NCI-H1436 treated with DMSO at 0.1 percent for 48 hours (cell line): ENCODE results near the gene MAN1A1.

Experiments
- DNase-seq: peaks from one replicate; lab custom pipeline; 2025; lab: John Stamatoyannopoulos, UW

Gene MAN1A1

GRCh38 chr6:119269266-119270103 lies 80.1 kb downstream of the MAN1A1 start:
- DNase-seq, result no peak

GRCh38 chr6:119267126-119267905 lies 82.2 kb downstream of the MAN1A1 start:
- DNase-seq, result no peak

- no peak for DNase-seq
Measured at GRCh38 chr6:119264854-119265397, 84.6 kb downstream of the MAN1A1 start.

DNA sequence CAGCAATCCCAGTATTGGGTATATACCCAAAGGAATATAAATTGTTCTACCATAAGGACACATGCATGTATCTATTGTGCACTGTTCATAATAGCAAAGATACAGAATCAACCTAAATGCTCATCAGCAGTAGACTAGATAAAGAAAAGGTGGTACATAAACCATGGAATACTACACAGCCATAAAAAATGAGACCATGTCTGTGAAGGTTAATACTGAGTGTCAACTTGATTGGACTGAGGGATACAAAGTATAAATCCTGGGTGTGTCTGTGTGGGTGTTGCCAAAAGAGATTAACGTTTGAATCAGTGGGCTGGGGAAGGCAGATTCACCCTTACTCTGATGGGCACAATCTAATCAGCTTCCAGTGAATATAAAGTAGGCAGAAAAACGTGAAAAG lies 86.9 kb downstream of the MAN1A1 start:
- no peak for DNase-seq

GRCh38 chr6:119261944-119262284 lies 87.6 kb downstream of the MAN1A1 start:
- DNase-seq, result no peak

GRCh38 chr6:119259027-119259426 lies 90.5 kb downstream of the MAN1A1 start:
- no peak for DNase-seq

DNA sequence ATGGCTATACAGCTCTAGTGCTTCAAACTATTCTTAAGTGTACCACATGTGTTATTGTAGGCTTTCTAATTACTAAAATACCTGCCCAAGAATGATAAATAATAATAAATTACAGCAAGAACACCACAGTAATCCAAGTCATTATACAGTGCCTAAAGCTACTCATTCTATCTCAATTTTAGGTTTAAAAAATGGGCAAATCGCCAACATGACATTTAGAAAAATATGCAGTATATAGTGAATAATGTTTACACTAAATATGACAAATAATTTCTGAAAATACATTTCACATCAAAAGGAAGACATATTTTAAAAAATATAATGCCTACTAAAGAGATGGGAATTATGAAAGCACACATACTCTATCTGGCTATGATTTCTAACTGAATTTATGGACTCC lies 91.8 kb downstream of the MAN1A1 start:
- no peak for DNase-seq

GRCh38 chr6:119256978-119257462 lies 92.5 kb downstream of the MAN1A1 start:
- DNase-seq, result no peak

- DNase-seq, result no peak
Measured at GRCh38 chr6:119256392-119256791, 93.2 kb downstream of the MAN1A1 start.

- DNase-seq, result no peak
Measured at GRCh38 chr6:119255492-119255891, 94.1 kb downstream of the MAN1A1 start.

GRCh38 chr6:119250036-119250435 lies 99.5 kb downstream of the MAN1A1 start:
- no peak for DNase-seq

DNA sequence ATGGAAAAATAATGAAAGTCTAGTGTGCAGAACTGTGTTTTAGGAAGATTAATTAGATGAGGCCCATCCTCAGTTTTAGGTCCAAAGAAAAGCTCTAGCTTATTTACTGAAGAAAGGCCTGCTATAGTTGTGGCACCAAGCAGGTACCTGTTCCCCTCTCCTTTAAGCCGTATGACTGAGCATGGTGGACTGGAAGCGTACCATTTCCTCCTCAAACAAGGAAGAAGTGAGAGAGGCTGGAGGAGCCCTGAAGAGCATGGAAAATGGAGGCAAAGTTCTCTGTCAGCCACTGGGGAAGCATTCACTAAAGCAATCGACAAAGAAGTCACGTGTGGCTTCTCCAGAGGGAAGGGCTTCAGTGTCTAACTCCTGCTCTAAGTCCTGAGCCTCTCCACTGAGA lies 100.2 kb downstream of the MAN1A1 start:
- DNase-seq, result no peak

DNA sequence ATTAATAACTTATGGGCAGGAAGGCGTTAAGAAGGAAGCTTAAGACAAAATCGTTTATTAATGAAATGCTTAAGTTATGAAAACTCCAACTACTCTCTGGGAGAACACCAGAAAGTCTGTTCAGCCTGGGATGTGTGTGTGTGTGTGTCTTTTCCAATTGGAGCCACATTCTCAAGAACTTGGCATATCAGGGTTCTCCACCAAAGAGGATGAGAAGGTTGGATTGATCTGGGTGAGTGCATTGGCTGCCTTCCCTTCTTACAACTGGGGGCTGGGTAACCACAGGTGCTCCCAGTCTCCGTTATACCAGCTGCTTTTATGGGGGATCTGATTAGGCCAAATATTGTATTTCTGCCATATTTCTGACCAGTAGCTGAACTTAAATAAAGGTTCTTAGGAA lies 102.1 kb downstream of the MAN1A1 start:
- DNase-seq, result no peak

DNA sequence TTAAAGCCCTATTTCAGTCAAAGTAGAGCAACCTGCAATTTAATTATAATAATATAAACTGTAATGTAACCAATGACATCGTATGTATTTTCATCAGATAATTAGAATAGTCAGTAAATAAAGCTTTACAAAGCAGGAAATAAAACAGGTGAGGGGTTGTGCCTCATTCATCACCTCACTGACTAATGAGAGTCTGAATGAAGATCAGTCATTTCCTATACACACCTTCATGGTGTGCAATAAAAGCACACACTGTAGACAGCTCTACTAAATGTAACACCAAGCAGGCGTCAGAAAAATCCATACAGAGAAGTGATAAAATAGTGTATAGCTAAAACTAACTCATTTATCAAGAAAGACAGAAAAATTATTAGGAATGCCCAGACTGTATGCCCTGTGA lies 105.9 kb downstream of the MAN1A1 start:
- DNase-seq, result no peak

- DNase-seq, result no peak
Measured at GRCh38 chr6:119243037-119243436, 106.5 kb downstream of the MAN1A1 start.

GRCh38 chr6:119241540-119242309 lies 107.8 kb downstream of the MAN1A1 start:
- no peak for DNase-seq

DNA sequence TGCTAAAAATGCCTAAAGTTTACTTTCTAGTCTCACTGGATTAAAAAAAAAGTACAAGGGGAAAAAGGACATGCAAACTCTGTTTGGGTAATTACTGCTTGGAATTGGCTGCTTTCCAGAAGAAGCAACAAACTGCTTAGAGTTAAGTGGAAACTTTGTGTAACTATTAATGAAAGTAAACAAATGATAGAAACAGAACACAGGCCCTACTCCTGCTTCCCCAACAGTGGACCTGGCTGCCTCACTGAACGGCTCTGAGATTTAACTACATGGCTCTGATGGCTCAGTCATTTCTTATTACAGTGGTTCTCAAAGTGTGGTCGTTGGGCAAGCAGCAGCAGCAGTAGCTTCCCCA lies 108.5 kb downstream of the MAN1A1 start:
- DNase-seq, result no peak

DNA sequence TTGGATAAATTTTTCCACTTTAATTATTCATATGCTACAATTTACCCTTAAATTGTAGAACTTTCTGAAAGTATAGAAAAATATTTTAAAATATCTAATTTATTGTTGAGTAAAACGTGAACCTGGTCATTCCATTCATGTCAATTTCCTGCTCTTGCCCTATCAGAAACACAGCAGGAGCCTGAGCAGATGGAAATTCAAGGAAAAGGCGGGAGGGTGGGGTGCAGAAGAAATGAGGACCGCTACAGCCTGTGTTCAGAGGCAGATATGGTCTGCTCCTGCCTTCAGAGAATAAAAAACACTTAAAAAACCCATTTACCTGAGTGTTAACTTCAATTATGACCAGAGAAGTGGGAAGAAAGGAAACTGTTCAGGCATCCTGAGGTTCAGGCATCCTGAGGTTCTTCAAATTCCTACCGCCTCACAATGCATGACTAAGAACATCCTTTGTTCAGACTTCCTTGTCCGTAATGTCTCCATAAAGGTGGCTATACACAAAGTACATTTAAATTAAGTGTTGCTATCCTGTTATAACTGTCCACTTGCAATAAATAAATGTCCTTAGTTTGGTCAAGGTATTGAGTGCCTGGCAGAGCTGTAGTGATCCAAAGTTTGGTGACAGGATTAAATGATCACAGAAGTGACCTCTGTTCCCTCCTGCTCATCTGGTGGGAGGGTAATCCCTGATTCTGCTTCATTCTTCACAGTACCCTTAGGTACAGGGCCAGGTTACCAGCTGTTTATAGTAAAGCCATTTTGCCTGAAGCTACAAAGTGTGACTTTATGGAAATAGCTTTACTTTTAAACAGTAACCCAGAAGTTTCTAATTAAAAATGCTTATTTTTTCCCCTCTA lies 109.1 kb downstream of the MAN1A1 start:
- DNase-seq, result no peak

- DNase-seq, result no peak
Measured at GRCh38 chr6:119237177-119237715, 112.3 kb downstream of the MAN1A1 start.

- DNase-seq, result no peak
Measured at GRCh38 chr6:119234941-119235340, 114.6 kb downstream of the MAN1A1 start.

DNA sequence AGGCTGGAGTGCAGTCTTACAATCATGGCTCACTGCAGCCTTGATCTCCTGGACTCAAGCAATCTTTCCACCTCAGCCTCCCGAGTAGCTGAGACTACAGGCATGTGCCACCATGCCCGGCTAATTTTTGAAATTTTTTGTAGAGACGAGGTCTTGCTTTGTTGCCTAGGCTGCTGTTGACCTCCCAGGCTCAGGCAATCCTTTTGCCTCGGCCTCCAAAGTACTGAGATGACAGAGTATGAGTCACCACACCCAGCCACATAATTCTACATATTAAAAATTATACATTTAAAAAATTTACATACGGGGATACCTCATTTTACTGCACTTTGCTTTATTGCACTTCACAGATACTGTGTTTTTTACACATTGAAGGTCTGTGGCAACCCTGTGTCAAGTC lies 115.1 kb downstream of the MAN1A1 start:
- no peak for DNase-seq
